ENCODE data around the gene GOLGA8K. TPM values are rescaled to one million over a fixed set of nuclear protein-coding genes. Genes with fewer than 3 reads are reported as not detected.
"Not testable (repeated sequence)": the region's sequence is repeated elsewhere in the genome, so short reads cannot be mapped to it uniquely, and the experiment has no call there.

GOLGA8K gene
- 0.40 TPM in 1 of 2 replicates, not detected in the other for total RNA-seq

GRCh38 chr15:32403192-32403591, at the start of gene GOLGA8K:
Gene GOLGA8K, minus strand, starts transcription at chr15:32403292. Its CDS starts 98 bp downstream, at chr15:32403194.
- DNase-seq (ENCODE audit: low read depth) = not testable (repeated sequence)

DNA sequence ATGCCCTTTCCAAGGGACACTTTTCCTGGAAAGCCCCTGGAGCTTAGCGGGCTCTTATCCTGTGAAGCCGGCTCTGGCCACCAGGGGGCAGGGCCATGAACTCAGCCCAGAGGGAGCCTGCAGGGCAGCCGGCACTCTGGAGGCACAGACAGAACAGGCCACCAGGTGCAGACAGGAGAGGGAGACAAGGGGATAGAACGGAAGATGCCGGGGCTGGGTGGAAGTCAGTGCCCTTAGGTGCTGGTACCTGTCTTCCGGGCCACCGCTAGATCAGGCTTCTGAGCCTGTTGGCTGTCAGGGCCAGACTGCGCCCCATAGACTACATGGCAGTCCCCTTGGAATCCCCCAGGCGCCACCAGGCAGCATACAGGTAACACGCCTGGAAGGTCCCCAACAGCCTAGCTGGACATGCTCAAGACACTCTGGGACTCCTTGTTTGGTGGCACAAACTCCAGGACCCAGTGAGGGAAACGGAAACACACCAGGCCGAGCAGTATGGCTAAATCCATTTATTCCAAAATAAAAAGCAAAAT, 37.4 kb upstream of the GOLGA8K start:
- not testable (repeated sequence) for DNase-seq (ENCODE audit: low read depth)

DNA sequence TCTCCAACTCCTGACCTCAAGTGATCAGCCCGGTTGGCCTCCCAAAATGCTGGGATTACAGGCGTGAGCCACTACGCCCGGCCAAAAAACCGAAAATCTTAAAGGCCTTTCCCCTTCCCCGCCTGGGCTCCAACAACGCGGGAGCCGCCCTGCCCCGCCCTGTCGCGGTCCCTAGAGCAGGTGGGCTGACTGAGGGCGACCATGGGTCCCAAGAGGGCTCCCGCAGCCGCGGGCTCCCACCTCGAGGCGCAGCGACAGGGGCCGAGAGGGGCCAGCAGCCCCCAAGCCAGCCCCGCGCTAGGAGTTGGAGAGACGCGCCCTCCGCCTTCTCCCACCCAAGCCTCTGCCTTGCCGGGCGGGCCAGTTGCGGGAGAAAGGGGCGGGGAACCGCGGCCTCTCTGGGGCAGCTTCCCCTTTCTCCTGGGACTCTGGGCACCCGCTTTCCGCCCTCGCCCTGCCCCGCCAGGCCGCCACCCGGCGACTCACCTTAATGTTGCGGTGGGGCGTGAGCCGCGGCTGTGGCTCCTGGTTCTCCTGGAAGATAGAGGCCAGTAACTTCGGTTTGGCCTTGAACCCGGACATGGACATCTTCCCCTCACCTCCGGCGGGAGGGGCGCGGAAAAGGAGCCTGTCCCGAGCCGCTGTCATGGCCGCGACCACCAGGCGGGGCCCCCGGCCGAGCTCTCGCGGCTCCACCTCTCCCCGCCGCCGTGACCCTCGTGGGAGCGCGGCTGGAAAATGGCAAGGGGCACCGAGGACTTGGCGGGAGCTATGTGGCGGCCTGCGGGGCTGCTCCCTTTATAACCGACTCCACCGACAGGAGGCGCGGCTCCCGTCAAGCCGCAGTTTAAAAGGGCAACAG, 31.2 kb upstream of the GOLGA8K start:
- not testable (repeated sequence) for DNase-seq (ENCODE audit: low read depth)

GRCh38 chr15:32427635-32428034, 24.5 kb upstream of the GOLGA8K start:
- DNase-seq (ENCODE audit: low read depth) = not testable (repeated sequence)

GRCh38 chr15:32426511-32426910, 23.4 kb upstream of the GOLGA8K start:
- DNase-seq (ENCODE audit: low read depth) = not testable (repeated sequence)

DNA sequence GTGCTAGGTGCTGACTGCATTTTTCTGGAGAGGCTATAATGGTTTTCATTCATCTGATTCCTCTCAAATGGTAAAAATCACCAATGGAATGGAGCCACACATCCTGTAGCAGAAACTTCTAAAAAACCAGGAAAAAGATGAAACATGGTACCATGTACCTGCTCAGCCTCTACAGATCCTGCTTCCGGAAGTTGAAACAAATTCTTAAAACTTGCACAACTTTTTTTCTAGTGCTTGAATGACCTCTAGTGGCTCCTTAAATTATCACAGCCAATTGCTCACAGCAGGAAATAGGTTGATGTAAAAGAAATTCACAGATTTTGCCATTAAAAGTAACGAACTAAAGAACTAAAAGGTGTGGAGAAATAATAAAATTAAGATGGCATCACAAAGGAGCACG, 4.8 kb upstream of the GOLGA8K start:
- DNase-seq (ENCODE audit: low read depth) = not testable (repeated sequence)

DNA sequence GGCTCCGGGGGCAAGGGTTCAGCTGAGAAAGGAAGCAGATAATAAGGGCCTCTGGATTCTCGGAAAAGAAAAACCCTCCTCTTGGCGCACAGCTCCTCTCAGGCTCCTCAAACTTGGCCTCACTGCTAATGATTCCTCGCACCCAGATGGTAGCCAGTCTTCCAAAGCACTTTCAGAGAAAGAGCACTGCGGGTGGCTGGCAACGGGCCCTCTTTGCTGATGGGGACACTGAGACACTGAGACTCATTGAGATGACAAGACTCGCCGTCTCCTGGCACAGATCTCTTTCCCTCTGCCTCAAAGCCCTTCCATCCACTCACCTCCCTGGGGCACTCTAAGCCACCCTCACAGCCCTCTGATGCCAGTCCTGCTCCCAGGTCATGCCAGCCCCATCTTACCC, 6.6 kb downstream of the GOLGA8K start:
- not testable (repeated sequence) for DNase-seq (ENCODE audit: low read depth)

- not testable (repeated sequence) for DNase-seq (ENCODE audit: low read depth)
Measured at GRCh38 chr15:32394745-32395144, 8.3 kb downstream of the GOLGA8K start.

DNA sequence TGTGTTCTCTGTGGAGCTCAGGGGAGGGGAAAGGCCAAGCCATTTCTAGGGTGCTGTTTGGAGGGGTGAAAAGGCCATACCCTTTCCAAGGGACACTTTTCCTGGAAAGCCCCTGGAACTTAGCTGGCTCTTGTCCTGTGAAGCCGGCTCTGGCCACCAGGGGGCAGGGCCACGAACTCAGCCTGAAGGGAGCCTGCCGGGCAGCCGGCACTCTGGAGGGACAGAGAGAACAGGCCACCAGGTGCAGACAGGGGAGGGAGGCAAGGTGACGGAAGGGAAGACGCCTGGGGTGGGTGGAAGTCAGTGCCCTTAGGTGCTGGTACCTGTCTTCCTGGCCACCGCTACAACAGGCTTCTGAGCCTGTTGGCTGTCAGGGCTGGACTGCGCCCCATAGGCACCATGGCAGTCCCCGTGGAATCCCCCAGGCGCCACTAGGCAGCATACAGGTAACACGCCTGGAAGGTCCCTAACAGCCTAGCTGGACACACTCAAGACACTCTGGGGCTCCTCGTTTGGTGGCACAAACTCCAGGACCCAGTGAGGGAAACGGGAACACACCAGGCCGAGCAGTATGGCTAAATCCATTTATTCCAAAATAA, 14.9 kb downstream of the GOLGA8K start:
- not testable (repeated sequence) for DNase-seq (ENCODE audit: low read depth)

- not testable (repeated sequence) for DNase-seq (ENCODE audit: low read depth)
Measured at GRCh38 chr15:32385823-32386495, 17.1 kb downstream of the GOLGA8K start.

DNA sequence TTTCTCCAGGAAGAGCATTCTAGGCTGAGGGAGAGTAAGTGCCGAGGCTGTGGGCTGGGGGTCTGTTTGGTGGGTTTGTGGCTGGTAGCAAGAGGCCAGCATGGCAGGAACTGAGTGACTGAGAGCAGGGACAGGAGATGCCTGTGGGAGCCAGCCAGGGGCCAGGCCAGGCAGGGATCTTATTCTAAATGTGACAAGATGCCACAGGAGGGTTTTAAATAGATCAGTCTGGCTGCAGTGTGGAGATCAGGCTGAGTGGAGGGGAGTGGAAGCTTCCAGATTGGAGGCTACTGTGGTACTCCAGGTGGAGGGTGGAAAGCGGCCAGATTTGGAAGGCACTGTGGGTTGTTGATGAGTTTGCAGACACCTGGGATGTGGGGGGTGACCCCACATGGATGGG, 28.9 kb downstream of the GOLGA8K start:
- DNase-seq (ENCODE audit: low read depth) = not testable (repeated sequence)

DNA sequence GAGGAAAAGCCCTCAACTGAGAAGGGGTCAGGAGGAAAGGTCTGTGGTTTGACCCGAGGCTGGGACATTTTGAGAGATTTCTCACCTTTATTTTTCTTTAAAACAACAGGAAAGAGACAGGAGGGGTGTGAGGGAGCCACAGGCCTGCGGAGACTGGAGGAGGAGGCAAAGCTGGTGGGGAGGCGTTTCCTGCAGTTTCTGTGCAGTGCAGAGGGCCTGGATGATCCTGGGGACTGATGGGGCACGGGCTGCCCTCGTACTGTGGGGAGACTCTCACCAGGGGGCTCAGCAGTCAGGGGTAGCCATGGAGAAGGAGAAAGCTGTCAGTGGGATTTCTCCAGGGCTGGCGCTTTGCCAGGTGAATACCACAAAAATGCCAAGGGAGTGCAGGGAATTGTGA, 29.4 kb downstream of the GOLGA8K start:
- DNase-seq (ENCODE audit: low read depth) = not testable (repeated sequence)

GRCh38 chr15:32372075-32372474, 31.0 kb downstream of the GOLGA8K start:
- DNase-seq (ENCODE audit: low read depth) = not testable (repeated sequence)

GRCh38 chr15:32370526-32370925, 32.6 kb downstream of the GOLGA8K start:
- not testable (repeated sequence) for DNase-seq (ENCODE audit: low read depth)

DNA sequence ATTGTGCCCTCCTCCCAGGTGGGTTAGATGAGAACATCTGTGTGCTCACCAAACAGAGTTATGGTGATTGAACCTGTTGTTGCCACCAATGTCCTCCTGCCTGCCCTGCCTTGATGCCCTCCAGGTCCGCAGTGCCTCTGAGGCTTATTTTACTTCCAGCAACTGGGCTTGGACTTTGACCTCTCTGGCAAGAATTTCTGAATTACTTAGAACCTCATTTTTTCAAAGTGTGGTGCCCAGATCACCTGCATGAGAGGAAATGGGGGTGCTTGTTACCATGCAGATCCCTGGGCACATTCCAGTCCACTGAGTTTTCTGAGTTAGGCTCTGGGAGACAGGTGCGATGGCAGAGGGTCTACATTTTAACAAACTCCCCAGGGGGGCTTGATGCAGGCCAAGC, 33.0 kb downstream of the GOLGA8K start:
- DNase-seq (ENCODE audit: low read depth) = not testable (repeated sequence)

DNA sequence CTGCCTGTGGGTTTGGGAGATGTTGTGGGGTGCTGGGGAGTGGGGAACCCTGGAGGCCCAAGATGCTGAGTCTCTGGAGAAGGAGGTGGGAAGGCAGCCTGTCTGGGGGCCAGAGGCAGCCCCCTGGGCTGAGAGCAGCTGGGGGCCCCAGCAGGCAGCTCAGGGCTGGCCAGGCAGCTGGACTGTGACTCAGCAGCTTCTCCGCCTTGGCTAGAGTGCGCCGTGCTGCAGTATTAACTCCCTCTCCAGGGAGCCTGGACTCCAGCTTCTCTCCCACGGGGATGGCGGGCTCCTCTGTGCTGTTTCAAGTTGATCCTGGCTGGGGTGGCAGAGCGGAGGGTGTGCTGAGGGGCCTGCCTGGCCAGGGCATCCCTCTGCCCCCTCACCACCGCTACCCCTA, 36.6 kb downstream of the GOLGA8K start:
- DNase-seq (ENCODE audit: low read depth) = not testable (repeated sequence)

GRCh38 chr15:32365955-32366354, 37.1 kb downstream of the GOLGA8K start:
- DNase-seq (ENCODE audit: low read depth) = not testable (repeated sequence)

- DNase-seq (ENCODE audit: low read depth) = not testable (repeated sequence)
Measured at GRCh38 chr15:32364944-32365343, 38.1 kb downstream of the GOLGA8K start.

DNA sequence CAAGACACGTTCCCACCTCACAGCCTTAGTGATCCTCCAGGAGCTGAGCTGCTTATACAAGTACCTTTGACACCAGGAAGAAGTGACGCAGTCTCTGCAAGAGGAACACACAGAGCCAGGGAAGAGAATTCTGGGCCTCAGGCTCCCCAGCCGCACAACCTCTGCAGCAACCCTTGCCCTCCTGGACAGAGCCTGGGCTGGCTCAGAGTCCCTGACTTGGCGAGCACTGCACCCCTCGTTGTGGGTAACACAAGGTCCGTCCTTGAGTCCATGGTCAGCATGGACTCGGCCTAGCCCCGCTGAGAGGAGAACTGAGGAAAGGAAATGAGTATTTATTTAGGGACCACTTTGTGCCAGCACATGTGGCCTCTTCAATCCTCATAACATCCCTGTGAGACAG, 39.6 kb downstream of the GOLGA8K start:
- DNase-seq (ENCODE audit: low read depth) = not testable (repeated sequence)

DNA sequence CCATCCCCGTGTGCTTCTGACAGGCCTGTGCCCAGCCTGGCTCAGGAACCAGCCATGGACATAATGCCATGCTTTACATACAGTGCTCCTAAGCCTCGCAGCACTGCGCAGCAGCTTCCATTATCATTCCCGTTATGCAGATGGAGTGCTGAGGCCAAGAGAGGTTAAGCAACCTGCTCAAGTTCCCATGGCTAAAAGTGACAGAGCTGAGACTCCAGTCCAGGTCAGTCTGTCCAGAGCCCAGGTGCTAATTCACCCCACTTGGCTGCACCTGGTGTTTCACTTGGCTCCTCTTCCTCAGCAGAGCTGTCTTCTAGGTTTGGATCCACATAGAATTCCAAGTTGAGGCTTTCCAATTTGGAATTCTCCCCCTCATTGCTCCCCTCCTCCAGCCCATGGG, 41.4 kb downstream of the GOLGA8K start:
- DNase-seq (ENCODE audit: low read depth) = not testable (repeated sequence)

GRCh38 chr15:32358462-32358861, 44.6 kb downstream of the GOLGA8K start:
- DNase-seq (ENCODE audit: low read depth) = not testable (repeated sequence)

- DNase-seq (ENCODE audit: low read depth) = not testable (repeated sequence)
Measured at GRCh38 chr15:32356909-32357308, 46.2 kb downstream of the GOLGA8K start.
